CD8-positive, alpha-beta memory T cell (primary cell): ENCODE data around the gene CCS. TPM values are rescaled to one million over a fixed set of nuclear protein-coding genes. Genes with fewer than 3 reads are reported as not detected.

ENCODE experiments used
- CTCF ChIA-PET: fragments of 350-600 bp; sonication (Branson Sonifier 250); formaldehyde crosslinking; loops from one replicate; lab custom pipeline; 2021; ENCODE audit warnings: antibody characterized with exemption; lab: Charles Lee
- POLR2A ChIA-PET: fragments of 350-600 bp; sonication (Branson Sonifier 250); formaldehyde crosslinking; loops from one replicate; lab custom pipeline; 2021; ENCODE audit warnings: antibody characterized with exemption; lab: Charles Lee
- DNase-seq, 5 donors: peaks; one replicate each; pipeline versions ENCODE4 v3.0.0 to v3.0.0-alpha.2; 2020 to 2022; ENCODE audit warnings: mixed read lengths in 1 of 5
- H3K27ac ChIP-seq: one replicate; pipeline ENCODE4 v1.7.0; 2013; ENCODE audit warnings: low read depth, mild to moderate bottlenecking, low read length, moderate library complexity
- H3K27me3 ChIP-seq: 2 replicates; pipeline ENCODE4 v1.7.0; 2013; ENCODE audit warnings: low read length, mild to moderate bottlenecking; ENCODE audit not compliant: insufficient read depth, poor library complexity, severe bottlenecking
- H3K36me3 ChIP-seq: 2 replicates; pipeline ENCODE4 v1.7.0; 2013; ENCODE audit warnings: mild to moderate bottlenecking, low read length, moderate library complexity; ENCODE audit not compliant: insufficient read depth
- H3K4me1 ChIP-seq: 2 replicates; pipeline ENCODE4 v1.7.0; 2013; ENCODE audit warnings: mild to moderate bottlenecking, low read length, moderate library complexity; ENCODE audit not compliant: insufficient read depth
- H3K4me3 ChIP-seq: 2 replicates; pipeline ENCODE4 v1.7.0; 2013; ENCODE audit warnings: mild to moderate bottlenecking, low read length
- H3K9me3 ChIP-seq: 2 replicates; pipeline ENCODE4 v1.7.0; 2013; ENCODE audit warnings: mild to moderate bottlenecking, low read length
- H3K27ac Mint-ChIP-seq, 8 donors: one replicate each; pipeline ENCODE4 v1.8.0; 2020 to 2021; ENCODE audit warnings: mixed read lengths in 8 of 8, mild to moderate bottlenecking in 6 of 8, inconsistent platforms in 3 of 8, moderate library complexity in 3 of 8
- H3K27me3 Mint-ChIP-seq, 2 donors: one replicate each; pipeline ENCODE4 v1.8.0; 2020 to 2021; ENCODE audit warnings: mixed read lengths in 2 of 2, mild to moderate bottlenecking in 1 of 2, moderate library complexity in 1 of 2
- H3K36me3 Mint-ChIP-seq, 3 donors: one replicate each; pipeline ENCODE4 v1.8.0; 2020 to 2021; ENCODE audit warnings: mixed read lengths in 3 of 3, inconsistent platforms in 1 of 3, mild to moderate bottlenecking in 1 of 3
- H3K4me1 Mint-ChIP-seq, 3 donors: one replicate each; pipeline ENCODE4 v1.8.0; 2020 to 2021; ENCODE audit warnings: mixed read lengths in 3 of 3, inconsistent platforms in 1 of 3, mild to moderate bottlenecking in 1 of 3
- H3K4me3 Mint-ChIP-seq, 7 donors: one replicate each; pipeline ENCODE4 v1.8.0; 2020 to 2021; ENCODE audit warnings: mixed read lengths in 7 of 7, mild to moderate bottlenecking in 6 of 7, moderate library complexity in 4 of 7, inconsistent platforms in 2 of 7
- H3K9me3 Mint-ChIP-seq, 5 donors: one replicate each; pipeline ENCODE4 v1.8.0; 2020 to 2022; ENCODE audit warnings: mixed read lengths in 5 of 5, mild to moderate bottlenecking in 3 of 5, moderate library complexity in 2 of 5, inconsistent platforms in 1 of 5
- polyA plus RNA-seq: library from polyadenylated mRNA; unstranded; fragments of 300-500 nt; fragmentation: Illumina TruSeq; gene quantifications from one replicate; pipeline ENCODE4 v1.2.3, GENCODE V29; 2021
- total RNA-seq, 2 experiments: library from RNA; stranded (reverse); gene quantifications; one replicate each; pipeline ENCODE4 v1.2.3, GENCODE V29; 2021

Gene CCS
- total and polyA plus RNA-seq, 3 experiments from 2014 or later: 24.1 to 41.1 (median 25.7) TPM

DNA sequence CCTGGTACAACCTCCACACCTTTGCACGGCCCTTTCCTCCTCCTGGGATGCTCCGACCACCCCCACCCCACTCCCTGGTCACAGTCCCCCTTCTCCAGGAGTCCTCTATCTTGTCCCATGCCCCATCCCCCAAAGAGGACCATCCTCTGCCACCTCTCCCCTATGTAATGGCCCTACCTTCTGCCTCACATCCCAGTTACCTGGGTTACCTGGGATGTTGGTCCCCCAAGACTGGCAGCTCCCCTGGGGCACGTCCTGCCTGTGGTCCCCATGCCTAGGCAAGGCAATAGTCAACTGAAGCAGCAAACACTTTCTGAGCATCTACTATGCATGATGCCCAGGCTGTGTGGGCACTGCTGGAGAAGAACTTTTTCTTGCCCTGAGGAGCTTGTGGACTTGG is 37.6 kb upstream of the CCS start:
- H3K36me3 ChIP-seq: no peaks in the 10 kb centered on the region
- CTCF ChIA-PET: interaction anchor here (0.6 to 1.6 kb wide), 2 partner anchors 40 to 960 kb away, joined by 3 read pairs; partner anchors contain the start of gene KCNK7
- no peak overlapping the region for H3K4me3 ChIP-seq
- POLR2A ChIA-PET: no interaction called here
- Mint-ChIP-seq H3K27me3 (peaks cover 6 to 16% of the 10 kb centered on the region in 2 donors), H3K27ac (no peak overlapping the region), H3K36me3 (peaks cover 0 to 1% (median 0%) of the 10 kb centered on the region in 3 donors), H3K9me3 (no peaks in the 10 kb centered on the region), H3K4me1 (peaks cover 0 to 6% (median 1%) of the 10 kb centered on the region in 3 donors), H3K4me3 (no peak overlapping the region)
- H3K27me3 ChIP-seq: no peaks in the 10 kb centered on the region
- peaks cover 5% of the 10 kb centered on the region for H3K4me1 ChIP-seq
- no peak for DNase-seq
- no peaks in the 10 kb centered on the region for H3K9me3 ChIP-seq
- no peak overlapping the region for H3K27ac ChIP-seq

DNA sequence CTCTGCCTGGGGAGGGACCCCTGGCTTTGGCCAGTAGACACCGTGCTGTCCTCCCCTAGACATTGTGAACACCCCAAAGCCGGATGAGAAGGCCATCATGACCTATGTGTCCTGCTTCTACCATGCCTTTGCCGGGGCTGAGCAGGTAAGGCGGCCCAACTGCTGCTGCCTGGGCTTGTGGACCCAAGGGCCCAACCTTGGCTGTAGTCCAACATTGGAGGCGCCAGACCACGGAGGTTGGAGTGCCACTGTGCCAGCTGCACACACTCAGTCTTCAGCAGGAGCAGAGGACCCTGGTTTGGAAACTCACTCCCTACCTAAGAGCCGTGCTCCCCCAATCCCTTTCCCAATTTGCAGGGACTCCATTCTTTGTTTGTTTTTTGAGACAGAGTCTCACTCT is 36.9 kb upstream of the CCS start:
- H3K36me3 ChIP-seq: no peaks in the 10 kb centered on the region
- CTCF ChIA-PET: interaction anchor here (1.6 kb wide), 1 partner anchor 39 kb away, joined by 3 read pairs; no protein-coding TSS in a partner anchor
- H3K4me1 Mint-ChIP-seq: peaks cover 0 to 6% (median 1%) of the 10 kb centered on the region in 3 donors
- H3K36me3 Mint-ChIP-seq: peaks cover 0 to 1% (median 0%) of the 10 kb centered on the region in 3 donors
- H3K27me3 Mint-ChIP-seq: peaks cover 6 to 16% of the 10 kb centered on the region in 2 donors
- no peaks in the 10 kb centered on the region for H3K9me3 ChIP-seq
- H3K27ac Mint-ChIP-seq: no peak overlapping the region
- H3K27me3 ChIP-seq: no peaks in the 10 kb centered on the region
- no peaks in the 10 kb centered on the region for H3K9me3 Mint-ChIP-seq
- POLR2A ChIA-PET: no interaction called here
- H3K4me3 ChIP-seq: no peak overlapping the region
- DNase-seq: no peak
- peaks cover 5% of the 10 kb centered on the region for H3K4me1 ChIP-seq
- no peak overlapping the region for H3K27ac ChIP-seq
- H3K4me3 Mint-ChIP-seq: no peak overlapping the region

DNA sequence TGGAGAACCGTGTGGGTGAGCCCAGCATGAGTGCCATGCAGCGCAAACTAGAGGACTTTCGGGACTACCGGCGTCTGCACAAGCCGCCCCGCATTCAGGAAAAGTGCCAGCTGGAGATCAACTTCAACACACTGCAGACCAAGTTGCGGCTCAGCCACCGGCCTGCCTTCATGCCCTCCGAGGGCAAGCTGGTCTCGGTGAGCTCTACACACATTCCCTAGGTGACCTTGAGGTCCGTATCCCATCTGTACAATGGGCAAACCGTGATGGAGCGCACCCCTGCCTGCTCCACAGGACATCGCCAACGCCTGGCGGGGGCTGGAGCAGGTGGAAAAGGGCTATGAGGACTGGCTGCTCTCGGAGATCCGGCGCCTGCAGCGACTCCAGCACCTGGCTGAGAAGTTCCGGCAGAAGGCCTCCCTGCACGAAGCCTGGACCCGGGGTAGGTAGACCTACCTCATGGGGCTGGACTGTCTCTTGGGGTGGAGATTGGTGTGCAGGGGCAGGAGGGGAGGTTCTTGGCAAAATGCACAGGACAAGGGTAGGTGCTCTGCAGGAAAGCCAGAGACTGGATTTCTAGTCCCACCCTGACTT is 35.2 kb upstream of the CCS start:
- Mint-ChIP-seq H3K4me1 (peaks cover 0 to 6% (median 1%) of the 10 kb centered on the region in 3 donors), H3K4me3 (no peak overlapping the region), H3K9me3 (no peaks in the 10 kb centered on the region), H3K36me3 (peaks cover 0 to 1% (median 0%) of the 10 kb centered on the region in 3 donors), H3K27ac (no peak overlapping the region), H3K27me3 (peaks cover 8 to 16% of the 10 kb centered on the region in 2 donors)
- Histone ChIP-seq H3K27me3 (no peaks in the 10 kb centered on the region), H3K36me3 (no peaks in the 10 kb centered on the region), H3K4me1 (peaks cover 5% of the 10 kb centered on the region), H3K9me3 (no peaks in the 10 kb centered on the region), H3K4me3 (no peak overlapping the region), H3K27ac (no peak overlapping the region)
- DNase-seq: no peak
- CTCF ChIA-PET: interaction anchor here (1.0 kb wide), 1 partner anchor 10 kb away, joined by 3 read pairs; no protein-coding TSS in a partner anchor
- POLR2A ChIA-PET: no interaction called here

DNA sequence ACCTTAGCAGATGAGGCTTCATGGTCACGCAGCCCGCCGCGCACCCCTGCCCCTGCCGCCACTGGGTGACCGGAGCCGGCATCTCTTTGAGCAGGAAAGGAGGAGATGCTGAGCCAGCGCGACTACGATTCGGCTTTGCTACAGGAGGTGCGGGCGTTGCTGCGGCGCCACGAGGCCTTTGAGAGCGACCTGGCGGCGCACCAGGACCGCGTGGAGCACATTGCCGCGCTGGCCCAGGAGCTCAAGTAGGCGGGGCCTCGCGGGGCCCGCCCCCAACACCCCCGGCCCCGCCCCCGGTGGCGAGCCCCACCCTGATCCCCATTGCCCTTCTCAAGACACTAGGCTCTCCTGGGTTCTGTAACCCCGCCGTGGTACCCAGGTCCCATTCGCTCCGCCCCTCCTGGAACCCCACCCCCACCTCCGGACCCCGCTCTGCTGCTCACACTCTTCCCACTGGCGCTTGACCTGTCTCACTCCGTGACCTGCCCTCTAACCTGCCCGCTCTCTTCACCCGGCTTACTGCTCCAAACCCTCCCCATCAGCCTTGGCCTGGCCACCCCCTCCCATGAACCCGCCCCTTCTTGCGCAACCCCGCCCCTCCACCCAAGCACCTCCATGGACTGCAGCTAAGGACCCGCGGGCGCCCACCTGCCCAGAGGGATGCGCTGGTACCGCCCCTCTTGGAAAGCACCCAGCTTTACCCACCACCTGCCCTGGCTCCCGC is 33.7 kb upstream of the CCS start:
- Mint-ChIP-seq H3K4me1 (peaks cover 0 to 6% (median 1%) of the 10 kb centered on the region in 3 donors), H3K9me3 (no peaks in the 10 kb centered on the region), H3K27me3 (peaks cover 8 to 16% of the 10 kb centered on the region in 2 donors), H3K27ac (no peak overlapping the region), H3K4me3 (peak overlapping the region in 2 of 7 donors; percentile 17 to 25), H3K36me3 (peaks cover 0 to 1% (median 0%) of the 10 kb centered on the region in 3 donors)
- Histone ChIP-seq H3K27me3 (no peaks in the 10 kb centered on the region), H3K27ac (no peak overlapping the region), H3K4me3 (no peak overlapping the region), H3K36me3 (no peaks in the 10 kb centered on the region), H3K9me3 (no peaks in the 10 kb centered on the region), H3K4me1 (peaks cover 5% of the 10 kb centered on the region)
- ChIA-PET POLR2A (interaction anchor here (0.5 kb wide), 1 partner anchor 110 kb away, joined by 3 read pairs; no protein-coding TSS in a partner anchor), CTCF (interaction anchor here (0.6 kb wide), 1 partner anchor 121 kb away, joined by 3 read pairs; no protein-coding TSS in a partner anchor)
- peak in 4 of 5 donors; percentile 25 to 53 (median 27) for DNase-seq

DNA sequence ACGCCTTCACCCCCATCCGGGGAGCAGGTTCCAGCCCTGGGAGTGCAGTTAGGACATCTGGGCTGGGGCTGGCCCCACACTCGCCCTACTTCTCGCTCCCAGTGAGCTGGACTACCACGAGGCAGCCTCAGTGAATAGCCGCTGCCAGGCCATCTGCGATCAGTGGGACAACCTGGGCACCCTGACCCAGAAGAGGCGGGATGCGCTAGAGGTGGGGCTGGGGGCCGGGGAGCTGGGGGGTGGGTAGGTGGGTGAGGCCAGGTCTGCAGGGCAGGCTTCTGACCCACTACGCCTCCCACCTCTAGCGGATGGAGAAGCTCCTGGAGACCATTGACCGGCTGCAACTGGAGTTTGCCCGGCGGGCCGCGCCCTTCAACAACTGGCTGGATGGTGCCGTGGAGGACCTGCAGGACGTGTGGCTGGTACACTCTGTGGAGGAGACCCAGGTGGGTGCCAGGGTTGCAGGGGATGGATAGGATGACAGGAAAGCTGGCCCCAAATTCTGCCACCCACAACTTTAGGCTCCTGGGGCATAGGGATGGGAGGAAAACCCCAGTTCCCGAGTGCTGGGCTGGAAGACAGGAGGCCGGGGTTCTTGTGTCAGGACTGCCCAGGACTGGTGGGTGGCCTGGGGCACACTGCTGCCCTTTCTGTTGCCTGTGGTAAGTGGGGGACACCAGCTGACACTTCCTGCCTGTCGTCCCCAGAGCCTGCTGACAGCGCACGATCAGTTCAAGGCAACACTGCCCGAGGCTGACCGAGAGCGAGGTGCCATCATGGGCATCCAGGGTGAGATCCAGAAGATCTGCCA is 32.9 kb upstream of the CCS start:
- Histone ChIP-seq H3K9me3 (no peaks in the 10 kb centered on the region), H3K36me3 (no peaks in the 10 kb centered on the region), H3K27me3 (no peaks in the 10 kb centered on the region), H3K4me1 (peaks cover 5% of the 10 kb centered on the region), H3K4me3 (no peak overlapping the region), H3K27ac (no peak overlapping the region)
- peaks cover 0 to 6% (median 1%) of the 10 kb centered on the region in 3 donors for H3K4me1 Mint-ChIP-seq
- ChIA-PET CTCF (interaction anchor here (0.6 to 2.5 kb wide), 2 partner anchors 118 to 121 kb away, joined by 3 to 8 read pairs; partner anchors contain the start of gene RBM4B), POLR2A (interaction anchor here (0.5 kb wide), 1 partner anchor 13 kb away, joined by 5 read pairs; no protein-coding TSS in a partner anchor)
- peaks cover 0 to 1% (median 0%) of the 10 kb centered on the region in 3 donors for H3K36me3 Mint-ChIP-seq
- peaks cover 8 to 16% of the 10 kb centered on the region in 2 donors for H3K27me3 Mint-ChIP-seq
- DNase-seq: no peak
- H3K4me3 Mint-ChIP-seq: peak overlapping the region in 1 of 7 donors; percentile 56
- no peak overlapping the region for H3K27ac Mint-ChIP-seq
- H3K9me3 Mint-ChIP-seq: no peaks in the 10 kb centered on the region

DNA sequence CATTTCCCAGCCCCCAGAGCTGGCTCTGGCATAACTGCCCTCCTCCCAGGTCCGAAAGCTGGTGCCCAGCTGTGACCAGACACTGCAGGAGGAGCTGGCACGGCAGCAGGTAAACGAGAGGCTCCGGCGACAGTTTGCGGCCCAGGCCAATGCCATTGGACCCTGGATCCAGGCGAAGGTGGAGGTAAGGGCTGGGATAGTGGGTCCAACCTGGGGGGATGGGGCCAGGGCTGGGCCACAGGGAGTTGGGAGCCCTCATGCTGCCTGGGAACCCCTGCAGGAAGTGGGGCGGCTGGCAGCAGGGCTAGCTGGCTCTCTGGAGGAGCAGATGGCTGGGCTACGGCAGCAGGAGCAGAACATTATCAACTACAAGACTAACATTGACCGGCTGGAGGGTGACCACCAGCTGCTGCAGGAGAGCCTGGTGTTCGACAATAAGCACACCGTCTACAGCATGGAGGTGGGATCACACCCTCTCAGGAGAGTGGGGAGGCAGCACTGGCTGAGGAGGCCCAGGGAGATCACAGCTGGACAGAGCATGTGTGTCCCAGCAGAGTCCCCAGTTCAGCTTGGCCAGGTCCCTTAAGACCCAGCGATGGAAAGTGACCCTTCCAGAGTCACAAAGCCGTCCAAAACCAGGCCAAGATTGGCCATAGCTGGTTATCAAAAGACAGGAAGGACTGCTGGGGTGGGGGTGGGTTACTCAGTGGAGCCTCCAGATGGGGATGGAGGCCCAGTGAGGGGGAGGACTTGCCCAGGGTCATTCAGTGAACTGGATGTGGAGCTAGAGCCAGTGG is 31.6 kb upstream of the CCS start:
- Mint-ChIP-seq H3K9me3 (no peaks in the 10 kb centered on the region), H3K4me1 (peaks cover 0 to 6% (median 3%) of the 10 kb centered on the region in 3 donors), H3K36me3 (peaks cover 0 to 5% (median 1%) of the 10 kb centered on the region in 3 donors), H3K27me3 (peaks cover 5 to 10% of the 10 kb centered on the region in 2 donors), H3K4me3 (no peak overlapping the region), H3K27ac (no peak overlapping the region)
- no peaks in the 10 kb centered on the region for H3K36me3 ChIP-seq
- H3K27ac ChIP-seq: no peak overlapping the region
- H3K27me3 ChIP-seq: no peaks in the 10 kb centered on the region
- H3K4me1 ChIP-seq: peaks cover 5% of the 10 kb centered on the region
- ChIA-PET POLR2A (no interaction called here), CTCF (interaction anchor here (1.0 to 2.5 kb wide), 4 partner anchors 8 to 117 kb away, joined by 3 to 8 read pairs (median 3); partner anchors contain the start of gene RBM4B)
- no peak overlapping the region for H3K4me3 ChIP-seq
- H3K9me3 ChIP-seq: no peaks in the 10 kb centered on the region
- no peak for DNase-seq

DNA sequence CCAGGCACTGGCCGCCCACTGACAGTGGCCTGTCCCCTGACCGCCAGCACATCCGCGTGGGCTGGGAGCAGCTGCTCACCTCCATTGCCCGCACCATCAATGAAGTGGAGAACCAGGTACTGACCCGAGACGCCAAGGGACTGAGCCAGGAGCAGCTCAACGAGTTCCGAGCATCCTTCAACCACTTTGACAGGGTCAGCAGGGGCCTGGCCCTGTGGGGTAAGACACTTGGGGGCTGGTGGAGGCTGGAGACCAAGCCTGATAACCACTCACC is 31.1 kb upstream of the CCS start:
- Histone ChIP-seq H3K4me1 (peaks cover 5% of the 10 kb centered on the region), H3K27me3 (no peaks in the 10 kb centered on the region), H3K36me3 (no peaks in the 10 kb centered on the region), H3K27ac (no peak overlapping the region), H3K4me3 (no peak overlapping the region), H3K9me3 (no peaks in the 10 kb centered on the region)
- Mint-ChIP-seq H3K4me1 (peaks cover 0 to 6% (median 3%) of the 10 kb centered on the region in 3 donors), H3K36me3 (peaks cover 0 to 5% (median 1%) of the 10 kb centered on the region in 3 donors), H3K27me3 (peaks cover 6 to 10% of the 10 kb centered on the region in 2 donors), H3K9me3 (no peaks in the 10 kb centered on the region), H3K4me3 (no peak overlapping the region), H3K27ac (no peak overlapping the region)
- ChIA-PET CTCF (interaction anchor here (1.0 to 2.5 kb wide), 4 partner anchors 9 to 116 kb away, joined by 3 to 8 read pairs (median 3); partner anchors contain the start of gene RBM4B), POLR2A (no interaction called here)
- no peak for DNase-seq
